ENCODE measurements around the gene SLC25A38. TPM values are rescaled to one million over a fixed set of nuclear protein-coding genes. Genes with fewer than 3 reads are reported as not detected.

SLC25A38 gene
- total and polyA plus RNA-seq, 2 donors from 2014 or later = 24.9 to 42.3 TPM

DNA sequence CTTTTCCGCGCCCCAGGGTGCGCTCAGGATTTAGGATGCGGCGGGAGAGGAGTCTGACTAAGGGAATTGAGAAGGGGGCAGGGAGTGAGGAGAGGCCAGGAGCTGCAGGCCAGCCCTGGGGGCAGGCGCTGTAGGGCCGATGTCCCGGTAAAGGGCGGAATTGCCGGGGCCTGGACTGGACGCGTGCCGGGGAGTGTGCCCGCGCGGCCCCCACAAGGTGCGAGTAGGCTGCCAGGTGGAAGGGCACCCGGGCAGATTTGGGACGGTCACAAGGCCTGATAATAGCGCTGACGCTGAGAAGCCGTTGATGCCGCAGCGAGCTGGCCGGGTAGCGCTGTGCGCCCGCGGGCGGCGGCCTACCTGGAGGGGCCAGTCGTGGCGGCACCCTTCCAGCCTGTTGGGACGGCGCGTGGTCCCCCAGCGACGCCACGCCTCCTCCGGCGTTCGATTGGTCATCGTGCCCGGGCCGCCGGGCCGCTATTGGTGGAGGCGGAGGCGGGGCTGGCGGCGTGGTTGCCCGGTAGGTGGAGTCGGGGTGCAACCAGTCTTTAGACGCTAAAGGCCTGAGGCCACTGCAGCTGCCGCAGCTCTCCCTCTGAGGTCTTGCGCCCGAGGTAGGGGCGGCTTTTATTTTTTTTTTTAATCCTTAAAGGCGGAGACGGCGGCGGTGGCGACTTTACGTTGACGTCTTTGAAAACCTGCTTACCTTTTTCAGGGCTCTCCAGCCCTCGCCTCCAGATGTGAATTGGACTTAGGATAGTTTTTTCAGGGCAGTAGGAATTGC is 903 bp downstream of the SLC25A38 start:
- Histone ChIP-seq H3K9ac (ENCODE audit: low read length in 3 of 3) (peak overlapping the region; percentile 50 to 97 (median 78)), H3K4me3 (ENCODE audit: low read length in 3 of 3) (peak overlapping the region; percentile 70 to 92 (median 84)), H3K4me1 (ENCODE audit: control insufficient read depth in 2 of 3, insufficient read depth in 2 of 3, low read depth in 1 of 3, low read length in 3 of 3) (peaks cover 0 to 8% (median 8%) of the 10 kb centered on the region in 3 donors), H3K9me3 (ENCODE audit: control insufficient read depth in 2 of 3, insufficient read depth in 1 of 3, low read length in 3 of 3) (no peaks in the 10 kb centered on the region), H3K27me3 (ENCODE audit: control insufficient read depth, insufficient read depth, low read length) (no peaks in the 10 kb centered on the region), H3K36me3 (ENCODE audit: control insufficient read depth in 2 of 3, insufficient read depth in 3 of 3, low read length in 3 of 3) (no peaks in the 10 kb centered on the region), H3K27ac (ENCODE audit: low read depth in 2 of 2, low read length in 2 of 2) (peak overlapping the region; percentile 92)
- FAIRE-seq (no peak), DNase-seq (peak; percentile 95 to 98 (median 96))
- intact Hi-C loops (cut with DNase I) = no loop called here
- TF ChIP-seq, protein P1, sequence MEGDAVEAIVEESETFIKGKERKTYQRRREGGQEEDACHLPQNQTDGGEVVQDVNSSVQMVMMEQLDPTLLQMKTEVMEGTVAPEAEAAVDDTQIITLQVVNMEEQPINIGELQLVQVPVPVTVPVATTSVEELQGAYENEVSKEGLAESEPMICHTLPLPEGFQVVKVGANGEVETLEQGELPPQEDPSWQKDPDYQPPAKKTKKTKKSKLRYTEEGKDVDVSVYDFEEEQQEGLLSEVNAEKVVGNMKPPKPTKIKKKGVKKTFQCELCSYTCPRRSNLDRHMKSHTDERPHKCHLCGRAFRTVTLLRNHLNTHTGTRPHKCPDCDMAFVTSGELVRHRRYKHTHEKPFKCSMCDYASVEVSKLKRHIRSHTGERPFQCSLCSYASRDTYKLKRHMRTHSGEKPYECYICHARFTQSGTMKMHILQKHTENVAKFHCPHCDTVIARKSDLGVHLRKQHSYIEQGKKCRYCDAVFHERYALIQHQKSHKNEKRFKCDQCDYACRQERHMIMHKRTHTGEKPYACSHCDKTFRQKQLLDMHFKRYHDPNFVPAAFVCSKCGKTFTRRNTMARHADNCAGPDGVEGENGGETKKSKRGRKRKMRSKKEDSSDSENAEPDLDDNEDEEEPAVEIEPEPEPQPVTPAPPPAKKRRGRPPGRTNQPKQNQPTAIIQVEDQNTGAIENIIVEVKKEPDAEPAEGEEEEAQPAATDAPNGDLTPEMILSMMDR (IDR thresholded peaks at IDR 0.05; ENCODE audit: borderline replicate concordance, extremely low read depth, insufficient read depth) = peak; percentile 26

DNA sequence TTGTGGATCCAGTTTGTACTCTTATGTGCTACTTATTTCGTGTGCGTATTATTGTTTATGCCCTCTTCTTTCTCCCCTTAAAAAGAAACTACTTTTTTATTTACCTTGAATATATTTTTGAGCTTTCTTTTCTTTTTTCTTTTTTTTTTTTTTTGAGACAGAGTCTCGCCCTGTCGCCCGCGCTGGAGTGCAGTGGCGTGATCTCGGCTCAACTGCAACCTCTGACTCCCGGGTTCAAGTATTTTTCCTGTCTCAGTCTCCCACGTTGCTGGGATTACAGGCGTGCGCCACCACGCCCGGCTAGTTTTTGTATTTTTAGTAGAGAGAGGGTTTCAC is 1.5 kb downstream of the SLC25A38 start:
- Histone ChIP-seq H3K9me3 (ENCODE audit: control insufficient read depth in 2 of 3, insufficient read depth in 1 of 3, low read length in 3 of 3) (no peaks in the 10 kb centered on the region), H3K4me1 (ENCODE audit: control insufficient read depth in 2 of 3, insufficient read depth in 2 of 3, low read depth in 1 of 3, low read length in 3 of 3) (peaks cover 0 to 10% (median 8%) of the 10 kb centered on the region in 3 donors), H3K27ac (ENCODE audit: low read depth in 2 of 2, low read length in 2 of 2) (peak overlapping the region in 1 of 2 donors; percentile 92), H3K4me3 (ENCODE audit: low read length in 3 of 3) (peak overlapping the region; percentile 37 to 92 (median 62)), H3K9ac (ENCODE audit: low read length in 3 of 3) (peak overlapping the region in 2 of 3 donors; percentile 50 to 97), H3K36me3 (ENCODE audit: control insufficient read depth in 2 of 3, insufficient read depth in 3 of 3, low read length in 3 of 3) (peaks cover 0 to 3% (median 0%) of the 10 kb centered on the region in 3 donors), H3K27me3 (ENCODE audit: control insufficient read depth, insufficient read depth, low read length) (no peaks in the 10 kb centered on the region)
- DNase-seq = no peak
- no peak for FAIRE-seq
- intact Hi-C loops (cut with DNase I) = no loop called here
- TF ChIP-seq, protein P1 (IDR thresholded peaks at IDR 0.05; ENCODE audit: borderline replicate concordance, extremely low read depth, insufficient read depth) = no peak

- no peak for FAIRE-seq
- Histone ChIP-seq H3K27me3 (ENCODE audit: control insufficient read depth, insufficient read depth, low read length) (no peaks in the 10 kb centered on the region), H3K9me3 (ENCODE audit: control insufficient read depth in 2 of 3, insufficient read depth in 1 of 3, low read length in 3 of 3) (no peaks in the 10 kb centered on the region), H3K36me3 (ENCODE audit: control insufficient read depth in 2 of 3, insufficient read depth in 3 of 3, low read length in 3 of 3) (peaks cover 1 to 4% (median 3%) of the 10 kb centered on the region in 3 donors), H3K27ac (ENCODE audit: low read depth in 2 of 2, low read length in 2 of 2) (no peak overlapping the region), H3K4me1 (ENCODE audit: control insufficient read depth in 2 of 3, insufficient read depth in 2 of 3, low read depth in 1 of 3, low read length in 3 of 3) (peaks cover 0 to 10% (median 8%) of the 10 kb centered on the region in 3 donors), H3K9ac (ENCODE audit: low read length in 3 of 3) (peak overlapping the region in 1 of 3 donors; percentile 17), H3K4me3 (ENCODE audit: low read length in 3 of 3) (peak overlapping the region in 2 of 3 donors; percentile 37 to 92)
- TF ChIP-seq, protein P1 (IDR thresholded peaks at IDR 0.05; ENCODE audit: borderline replicate concordance, extremely low read depth, insufficient read depth) = no peak
- no peak for DNase-seq
- intact Hi-C loops (cut with DNase I) = no loop called here
Measured at GRCh38 chr3:39385456-39386090, 2.4 kb downstream of the SLC25A38 start.

Measured in kidney (tissue), 14 donors.